GM18511 (cell line): ENCODE results near the gene CARNS1.

Experiments
- ATAC-seq: cut with Tn5 transposase; IDR thresholded peaks from one replicate; pipeline ENCODE4 v1.9.1; 2021; ENCODE audit warnings: mild to moderate bottlenecking, moderate library complexity; ENCODE audit not compliant: unreplicated experiment

CARNS1 gene

DNA sequence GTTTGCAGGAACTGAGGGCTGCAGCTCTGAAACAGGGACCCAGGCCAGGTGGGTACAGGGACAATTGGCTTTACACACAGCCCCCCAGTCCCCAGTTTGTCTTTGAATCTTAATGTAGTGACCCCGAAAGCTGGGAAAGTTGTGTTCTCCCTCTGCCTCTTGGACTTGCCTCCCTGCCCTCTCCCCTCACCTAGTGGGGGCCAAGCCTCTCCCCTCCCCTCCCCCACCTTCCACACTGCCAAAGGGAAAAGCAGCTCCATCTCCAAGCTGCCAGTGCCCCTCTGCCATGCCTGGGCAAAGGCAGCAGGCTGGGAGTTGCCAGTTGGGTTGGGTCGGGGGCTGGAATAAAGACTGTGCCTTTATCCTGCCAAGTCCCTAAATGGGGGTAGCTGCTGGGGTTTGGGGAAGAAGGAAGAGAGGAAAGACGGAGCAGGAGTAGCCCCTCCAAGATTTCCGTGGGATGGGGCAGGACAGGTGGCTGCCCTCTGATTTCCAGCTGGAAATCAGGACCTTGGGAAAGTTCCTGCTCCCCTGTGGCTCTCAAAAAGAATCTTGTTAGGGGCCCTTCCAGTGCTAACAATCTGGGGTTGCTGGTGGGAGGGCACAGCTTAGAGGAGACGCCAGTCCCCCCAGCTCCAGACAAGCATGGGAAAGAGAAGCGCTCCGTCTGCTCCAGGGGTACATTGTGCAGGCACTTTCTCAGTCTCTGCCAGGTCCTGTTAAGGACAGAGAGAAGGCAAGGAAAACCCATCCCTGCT is 39.2 kb upstream of the CARNS1 start:
- no peak for ATAC-seq

DNA sequence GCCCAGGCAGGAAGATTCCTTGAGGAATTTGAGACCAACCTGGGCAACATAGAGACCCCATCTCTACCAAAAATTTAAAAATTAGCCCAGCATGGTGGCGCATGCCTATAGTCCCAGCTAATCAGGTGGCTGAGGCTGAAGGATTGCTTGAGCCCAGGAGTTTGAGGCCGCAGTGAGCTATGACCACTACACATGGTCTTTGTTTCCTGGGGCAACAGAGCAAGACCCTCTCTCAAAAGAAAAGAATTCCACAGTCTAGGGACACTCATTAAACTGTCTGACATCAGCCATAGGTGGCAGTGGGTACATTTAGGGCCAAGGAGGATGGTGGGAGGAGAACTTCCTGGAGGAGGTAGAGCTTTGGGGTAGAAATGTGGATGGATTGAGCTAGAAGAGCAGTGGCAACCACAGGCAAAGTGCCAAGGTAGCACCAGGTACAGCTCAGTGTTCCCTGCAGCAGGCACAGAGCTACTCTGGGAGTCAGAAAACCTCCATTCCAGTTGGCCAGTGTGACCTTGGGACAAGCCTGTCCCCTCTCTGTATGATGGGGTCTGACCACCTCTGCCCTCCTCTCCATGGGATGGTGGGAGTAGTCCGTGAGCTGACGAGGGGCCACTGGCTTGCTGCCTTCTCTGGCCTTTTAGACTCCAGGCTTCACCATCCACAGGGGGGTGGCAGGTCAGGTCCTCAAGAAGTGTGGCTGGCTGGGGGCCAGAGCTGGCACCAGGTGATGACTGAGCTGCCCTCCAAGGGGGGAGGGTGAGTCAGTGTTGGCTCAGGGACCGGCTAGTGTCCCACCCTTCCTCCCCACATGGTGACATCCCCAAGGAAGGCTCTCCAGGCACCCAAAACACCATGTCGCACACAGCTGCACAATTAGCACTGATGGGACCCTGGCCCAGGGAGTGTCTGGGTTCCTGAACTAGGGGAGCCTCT is 38.3 kb upstream of the CARNS1 start:
- no peak for ATAC-seq

DNA sequence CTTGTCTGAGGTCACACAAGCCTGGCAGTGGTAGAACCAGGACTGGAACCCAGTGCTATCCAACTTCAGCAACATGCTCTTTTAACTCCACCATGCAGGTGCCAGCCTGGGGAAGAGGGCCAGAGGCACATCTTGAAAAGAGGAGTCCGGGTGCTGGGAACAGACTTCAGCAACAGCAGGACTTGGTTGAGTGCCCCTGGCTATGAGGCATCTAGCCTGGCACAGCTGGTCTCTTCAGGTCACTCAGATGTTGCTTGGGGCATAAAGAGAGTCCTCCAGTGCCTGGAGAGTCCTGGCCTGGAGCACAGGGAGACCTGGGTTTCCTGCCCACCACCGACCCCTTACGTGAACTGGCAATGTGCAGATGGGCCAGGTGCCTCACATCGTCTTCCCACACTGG is 36.9 kb upstream of the CARNS1 start:
- no peak for ATAC-seq

DNA sequence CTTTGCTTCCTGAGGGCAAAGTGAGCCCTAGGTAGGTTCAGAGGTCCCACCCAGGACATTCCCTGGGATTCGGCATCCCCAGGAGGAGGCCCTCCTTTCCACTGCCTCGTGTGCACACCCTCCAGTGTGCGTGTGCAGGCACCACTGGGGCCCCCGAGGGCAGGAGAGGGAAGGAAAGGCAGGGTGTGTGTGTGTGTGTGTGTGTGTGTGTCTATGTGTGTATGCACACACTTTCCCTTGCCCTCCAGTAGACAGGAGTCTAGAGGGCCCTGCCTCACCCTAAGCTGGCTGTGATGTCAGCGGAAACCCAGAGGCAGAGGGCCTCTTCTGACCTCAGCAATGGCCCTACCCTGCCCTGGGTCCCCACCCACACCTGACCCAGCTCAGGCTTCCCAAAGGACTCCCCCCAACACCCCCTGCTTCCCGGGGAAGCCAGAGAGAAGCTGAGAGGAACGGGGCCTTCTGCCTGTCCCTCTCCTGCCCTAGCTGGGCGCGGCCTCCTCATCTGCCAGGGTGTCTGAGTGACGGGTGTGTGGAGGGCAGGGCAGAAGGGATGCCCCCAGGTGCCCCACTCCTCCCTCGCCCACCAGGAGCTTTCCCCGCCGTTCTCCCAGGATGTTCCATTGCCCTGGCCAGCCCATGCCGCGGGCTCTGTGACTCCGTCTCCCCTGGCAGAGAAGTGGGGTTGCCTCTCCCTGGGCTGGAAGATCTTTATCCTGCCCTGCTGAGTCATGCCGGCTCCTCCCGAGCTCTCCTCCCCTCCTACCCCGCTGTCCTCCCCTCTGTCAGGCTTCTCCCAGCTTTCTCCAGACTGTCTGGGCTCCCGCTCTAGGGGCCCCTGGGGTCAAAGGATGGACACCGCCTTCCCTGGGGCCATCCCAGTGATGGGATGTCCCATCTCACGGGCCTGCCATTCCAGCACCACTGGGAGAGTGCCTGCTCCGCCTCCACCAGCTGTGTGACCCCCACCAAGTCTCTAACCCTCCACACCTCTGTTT is 36.1 kb upstream of the CARNS1 start:
- ATAC-seq = no peak

DNA sequence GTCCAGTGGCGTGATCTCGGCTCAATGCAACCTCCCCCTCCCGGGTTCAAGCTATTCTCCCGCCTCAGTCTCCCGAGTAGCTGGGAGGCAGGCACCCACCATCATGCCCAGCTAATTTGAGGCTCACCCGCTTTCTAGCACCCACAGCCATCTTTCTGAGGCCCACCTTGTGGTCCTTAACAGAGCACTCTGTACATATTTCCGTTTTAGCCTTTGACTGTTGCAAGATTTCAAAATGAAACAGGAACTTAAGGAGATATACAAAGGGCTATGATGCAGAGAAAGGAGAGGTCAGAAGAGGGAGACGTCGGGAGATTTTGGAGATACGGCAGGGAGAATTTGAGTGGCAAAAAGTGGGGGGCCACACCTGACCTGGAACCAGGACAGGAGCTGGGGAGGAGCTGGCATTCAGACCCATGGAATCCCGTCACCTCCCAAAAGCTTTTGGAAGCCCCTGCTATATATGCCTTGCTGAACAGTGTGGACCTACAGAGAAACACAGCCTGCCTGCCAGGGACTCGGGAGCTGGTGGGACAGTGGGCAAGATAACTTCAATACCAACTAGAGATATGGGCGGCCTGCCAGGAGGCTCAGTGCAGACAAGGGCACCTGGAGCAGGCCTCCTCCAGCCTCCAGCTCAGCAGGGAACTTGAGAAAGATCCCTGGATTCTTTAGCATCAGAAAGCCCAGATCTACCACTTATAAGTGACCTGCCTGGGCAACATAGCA is 34.1 kb upstream of the CARNS1 start:
- ATAC-seq = no peak

DNA sequence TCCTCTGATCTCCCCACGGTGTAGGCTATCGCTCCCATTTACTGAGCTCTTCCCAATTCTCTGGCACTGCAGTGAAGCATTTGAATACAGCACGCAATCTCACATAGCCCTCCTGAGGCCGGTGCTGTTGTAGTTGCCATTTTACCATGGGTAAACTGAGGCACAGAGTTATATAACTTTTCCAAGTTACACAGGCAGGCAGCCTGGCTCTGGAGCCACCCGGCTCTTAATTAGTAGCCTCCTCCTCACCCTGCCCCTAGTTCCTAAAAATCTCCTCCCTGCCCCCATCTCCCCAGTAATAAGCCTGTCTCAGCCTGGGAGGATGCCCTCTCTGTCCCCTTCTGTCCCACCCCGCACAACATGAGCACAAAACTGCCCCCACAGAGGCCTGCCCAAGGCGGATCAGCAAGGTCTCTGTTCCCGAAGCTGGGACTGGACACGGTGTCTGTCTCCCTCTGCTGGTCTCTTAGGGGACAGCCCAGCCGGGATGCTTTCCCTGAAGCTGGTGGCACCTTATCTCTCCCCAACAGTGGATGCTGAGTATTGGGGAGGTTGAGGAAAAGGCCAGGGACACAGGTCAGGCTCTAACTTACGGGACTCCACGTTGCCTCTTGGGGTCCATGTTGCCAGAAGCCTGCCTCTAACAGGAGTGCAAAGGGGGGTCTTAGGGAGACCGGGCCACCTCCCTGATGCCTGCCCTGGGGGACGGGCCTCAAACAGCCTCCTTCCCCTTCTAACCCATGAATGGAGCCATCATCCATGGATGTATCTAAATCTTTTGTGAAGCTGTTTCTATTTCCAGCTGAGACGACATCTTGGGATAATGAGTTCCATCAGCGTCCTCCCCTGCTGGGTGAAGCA is 33.0 kb upstream of the CARNS1 start:
- ATAC-seq = peak; percentile 57

DNA sequence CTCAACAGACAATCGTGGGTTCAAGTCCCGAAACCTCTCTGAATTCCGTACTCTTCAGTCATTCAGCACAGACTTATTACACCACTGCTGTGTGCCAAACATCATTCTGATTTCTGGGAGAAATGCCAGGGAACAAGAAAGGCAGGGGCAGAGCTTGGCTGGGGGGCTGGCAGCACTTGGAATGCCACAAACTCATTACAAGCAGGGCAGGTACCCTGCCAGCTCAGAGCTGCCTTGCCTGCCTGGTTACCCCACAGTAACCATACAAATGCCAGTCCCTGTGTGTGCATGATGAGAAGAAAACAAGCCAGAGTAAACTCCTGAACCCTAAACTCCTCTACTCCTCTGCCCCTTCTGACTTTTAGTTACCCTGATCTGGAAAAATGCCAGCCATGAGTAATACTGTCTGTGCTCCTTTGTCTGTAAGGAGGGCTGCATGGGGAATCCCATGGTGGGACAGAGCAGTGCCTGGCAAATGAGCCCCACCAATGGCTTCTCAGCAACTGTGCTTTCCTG is 30.6 kb upstream of the CARNS1 start:
- ATAC-seq = no peak

DNA sequence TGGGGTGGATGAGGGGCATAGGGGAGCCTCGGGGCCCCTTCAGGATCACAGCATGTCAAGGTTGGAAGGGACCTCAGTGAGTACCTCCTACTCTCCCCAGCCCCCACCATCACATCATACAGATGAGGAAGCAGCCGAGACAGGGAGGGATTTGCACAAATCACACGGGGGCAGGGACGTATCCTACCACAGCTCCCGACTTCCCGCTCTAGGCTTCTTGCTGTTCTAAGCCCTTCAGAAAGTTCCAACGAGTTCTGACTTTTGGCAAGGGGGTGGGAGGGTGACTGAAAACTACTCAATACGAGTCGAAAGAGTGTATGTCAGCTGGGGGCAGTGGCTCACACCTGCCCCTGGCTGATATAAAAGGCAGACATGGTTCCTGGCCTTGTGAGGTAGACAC is 28.4 kb upstream of the CARNS1 start:
- no peak for ATAC-seq

DNA sequence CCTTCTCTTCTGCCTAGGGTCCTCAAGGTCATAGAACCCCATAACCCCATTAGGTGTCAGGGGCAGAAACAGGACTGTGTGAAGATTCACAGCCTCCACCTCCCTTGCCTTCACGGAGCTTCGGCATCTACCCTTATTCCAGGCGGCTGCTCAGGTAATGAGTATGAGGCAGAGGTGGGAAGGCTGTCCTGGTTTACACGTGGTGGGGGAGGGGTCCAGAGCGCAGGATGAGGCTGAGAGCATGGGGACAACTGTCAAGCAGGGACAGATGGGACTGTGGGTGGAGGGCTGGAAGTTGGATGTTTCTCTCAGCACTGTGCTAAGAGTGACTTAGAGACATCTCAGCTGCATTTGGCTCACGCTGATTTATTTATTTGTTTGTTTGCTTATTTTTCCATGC is 28.0 kb upstream of the CARNS1 start:
- ATAC-seq = no peak

DNA sequence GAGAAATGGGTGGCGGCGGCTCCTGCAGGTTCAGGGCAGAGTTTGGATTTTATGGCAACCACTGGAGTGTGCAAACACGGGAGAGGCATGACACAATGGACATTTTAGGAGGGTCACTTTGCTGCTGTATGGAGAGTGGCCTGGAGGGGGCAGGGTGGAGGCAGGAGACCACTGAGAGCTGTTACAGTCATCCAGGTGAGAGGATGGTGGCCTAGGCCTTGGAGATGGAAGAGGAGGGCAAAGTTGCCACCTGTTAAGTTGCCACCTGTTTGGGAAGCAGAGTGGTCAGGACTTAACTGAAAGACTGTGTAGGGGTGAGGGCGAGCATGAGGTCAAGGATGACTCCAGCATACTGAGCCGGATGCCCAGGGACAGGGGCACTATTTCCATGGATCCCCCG is 26.0 kb upstream of the CARNS1 start:
- no peak for ATAC-seq

DNA sequence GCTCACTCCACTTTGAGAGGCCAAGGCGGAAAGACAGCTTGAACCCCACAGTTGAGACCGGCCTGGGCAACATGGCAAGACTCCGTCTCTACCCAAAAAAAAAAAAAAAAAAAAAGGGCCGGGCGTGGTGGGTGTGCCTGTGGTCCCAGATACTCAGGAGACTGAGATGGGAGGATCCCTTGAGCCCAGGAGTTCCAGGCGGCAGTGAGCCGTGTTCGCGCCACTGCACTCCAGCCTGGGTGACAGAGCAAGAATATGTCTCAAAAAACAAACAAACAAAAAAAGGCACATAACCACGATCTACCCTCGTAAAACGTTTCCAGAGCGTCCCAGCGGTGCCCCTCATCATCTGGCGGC is 24.6 kb upstream of the CARNS1 start:
- ATAC-seq = no peak

DNA sequence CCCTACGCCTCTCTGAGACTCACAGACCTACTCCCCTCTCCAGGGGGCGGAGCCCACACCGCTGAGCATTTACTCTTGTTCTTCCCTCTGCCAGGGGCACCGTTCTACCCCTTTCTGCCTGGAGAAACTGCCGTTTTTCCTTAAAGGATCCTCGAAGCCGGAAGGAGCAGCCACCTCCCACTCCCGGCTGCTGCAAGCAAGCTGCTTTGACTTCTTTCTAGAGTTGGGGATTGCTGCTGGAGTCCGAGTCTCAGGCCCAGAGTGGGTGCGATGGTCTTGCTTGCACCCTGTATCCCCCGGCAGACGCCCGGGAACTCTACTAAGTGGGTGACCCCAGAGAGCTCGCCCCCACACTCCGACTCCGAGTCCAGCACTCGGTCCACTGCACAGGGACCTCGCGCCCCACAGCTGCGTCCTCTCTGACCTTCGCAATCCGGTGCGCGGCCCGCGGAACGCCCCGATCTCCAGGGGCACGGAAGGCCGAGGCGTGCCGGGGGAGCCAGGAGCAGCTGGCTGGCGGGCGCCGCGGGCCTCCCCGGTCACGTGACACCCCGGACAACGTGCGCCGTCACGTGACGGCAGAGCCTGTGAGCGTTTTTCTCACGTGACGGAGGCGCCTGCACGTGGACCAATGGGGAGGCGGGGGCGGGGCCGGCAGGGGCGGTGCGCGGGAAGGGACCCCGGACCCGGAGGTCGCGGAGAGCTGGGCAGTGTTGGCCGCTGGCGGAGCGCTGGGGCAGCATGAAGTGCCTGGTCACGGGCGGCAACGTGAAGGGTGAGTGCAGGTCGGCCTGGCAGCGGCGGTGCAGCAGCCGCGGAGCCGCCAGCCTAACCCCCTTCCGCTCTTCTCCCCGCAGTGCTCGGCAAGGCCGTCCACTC is 23.9 kb upstream of the CARNS1 start, which contains the start of gene RAD9A:
Gene RAD9A (plus strand): TSS at position 683 of the 879 bp plus-strand sequence. CDS start 59 bp downstream, at position 742.
- ATAC-seq = peak; percentile 78

DNA sequence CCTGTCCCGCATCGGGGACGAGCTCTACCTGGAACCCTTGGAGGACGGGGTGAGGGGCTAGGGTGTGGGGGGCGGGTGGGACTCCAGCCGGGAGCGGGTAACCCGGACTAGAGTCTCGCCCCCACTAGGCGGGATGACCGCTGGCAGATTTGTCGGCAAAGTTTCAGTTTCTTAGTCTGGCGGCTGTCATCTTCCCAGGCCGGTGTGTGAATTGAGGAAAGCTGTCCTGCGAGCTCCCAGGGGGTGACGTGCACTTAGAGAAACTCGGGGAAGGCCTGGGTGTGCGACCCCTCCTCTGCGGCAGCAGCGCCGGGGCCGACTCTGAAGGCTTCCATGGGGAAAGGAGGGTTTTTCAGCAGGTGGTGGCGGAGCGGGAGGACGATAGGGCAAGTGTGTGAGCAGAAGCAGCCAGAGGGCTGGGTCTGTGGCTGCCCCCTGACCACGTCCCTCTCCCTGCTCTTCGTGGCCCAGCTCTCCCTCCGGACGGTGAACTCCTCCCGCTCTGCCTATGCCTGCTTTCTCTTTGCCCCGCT is 23.2 kb upstream of the CARNS1 start:
- ATAC-seq = peak; percentile 25

DNA sequence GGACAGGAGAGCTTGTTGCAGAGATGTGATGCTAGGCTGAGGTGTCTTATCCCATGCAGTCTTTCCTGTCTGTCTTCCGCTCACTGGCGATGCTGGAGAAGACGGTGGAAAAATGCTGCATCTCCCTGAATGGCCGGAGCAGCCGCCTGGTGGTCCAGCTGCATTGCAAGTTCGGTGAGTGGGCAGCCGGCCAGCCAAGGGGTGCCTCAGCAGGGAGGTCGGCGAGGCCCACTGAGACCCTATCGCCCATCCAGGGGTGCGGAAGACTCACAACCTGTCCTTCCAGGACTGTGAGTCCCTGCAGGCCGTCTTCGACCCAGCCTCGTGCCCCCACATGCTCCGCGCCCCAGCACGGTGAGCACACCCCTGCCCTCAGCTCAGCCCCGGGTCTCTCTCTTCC is 22.0 kb upstream of the CARNS1 start:
- no peak for ATAC-seq

DNA sequence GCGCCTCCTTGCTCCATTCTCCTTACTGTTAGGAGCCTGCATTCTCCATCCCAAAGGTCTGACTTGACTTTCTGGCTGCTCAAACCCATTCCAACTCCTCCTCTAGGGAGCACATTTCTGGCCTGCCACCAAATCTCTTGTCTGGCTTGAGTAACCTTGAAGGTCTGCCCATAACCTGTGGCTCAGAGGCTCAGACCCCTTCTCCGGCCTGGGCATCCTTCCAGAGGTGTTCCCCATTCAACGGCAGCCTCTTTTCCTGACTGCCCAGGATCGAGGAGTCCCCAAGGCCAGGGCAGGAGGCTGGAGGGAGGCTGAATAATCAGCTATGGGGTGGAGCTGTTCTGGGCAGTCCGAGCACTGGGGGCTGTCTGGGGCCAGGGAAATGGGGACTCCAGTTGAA is 21.5 kb upstream of the CARNS1 start:
- no peak for ATAC-seq

DNA sequence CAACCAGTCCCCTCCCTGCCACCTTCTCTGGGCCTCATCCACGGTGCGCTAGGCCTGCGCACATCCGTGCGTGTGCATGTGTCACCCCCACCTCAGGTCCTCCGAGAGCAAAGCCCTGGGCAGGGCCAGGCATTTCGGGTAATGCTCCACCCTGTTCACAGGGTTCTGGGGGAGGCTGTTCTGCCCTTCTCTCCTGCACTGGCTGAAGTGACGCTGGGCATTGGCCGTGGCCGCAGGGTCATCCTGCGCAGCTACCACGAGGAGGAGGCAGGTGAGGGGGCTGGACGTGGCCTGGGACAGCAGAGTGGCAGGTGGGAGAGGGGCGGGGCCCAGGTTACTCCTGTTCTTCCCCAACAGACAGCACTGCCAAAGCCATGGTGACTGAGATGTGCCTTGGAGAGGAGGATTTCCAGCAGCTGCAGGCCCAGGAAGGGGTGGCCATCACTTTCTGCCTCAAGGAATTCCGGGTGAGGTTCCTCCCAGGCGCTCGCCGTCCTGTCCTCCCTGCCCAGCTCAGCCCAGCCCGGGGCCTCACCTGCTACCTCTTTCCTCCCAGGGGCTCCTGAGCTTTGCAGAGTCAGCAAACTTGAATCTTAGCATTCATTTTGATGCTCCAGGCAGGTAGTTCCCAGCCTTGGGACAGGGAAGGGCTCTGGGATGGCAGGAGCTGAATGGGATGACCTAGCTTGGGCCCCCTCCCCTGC is 19.8 kb upstream of the CARNS1 start:
- no peak for ATAC-seq

DNA sequence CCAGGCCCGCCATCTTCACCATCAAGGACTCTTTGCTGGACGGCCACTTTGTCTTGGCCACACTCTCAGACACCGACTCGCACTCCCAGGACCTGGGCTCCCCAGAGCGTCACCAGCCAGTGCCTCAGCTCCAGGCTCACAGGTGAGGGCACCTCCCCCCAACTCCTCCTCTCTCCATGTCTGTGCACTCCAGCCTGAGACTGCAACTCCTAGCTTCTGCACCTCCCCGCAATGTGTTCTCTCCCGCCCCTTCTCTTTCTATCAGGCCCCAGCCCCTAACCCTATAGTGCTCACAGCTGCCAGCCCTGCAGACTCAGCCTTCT is 19.3 kb upstream of the CARNS1 start:
- ATAC-seq = no peak
